ENCODE results near the gene CSTPP1. TPM values are rescaled to one million over a fixed set of nuclear protein-coding genes. Genes with fewer than 3 reads are reported as not detected.

The CSTPP1 gene
- total and polyA plus RNA-seq, 2 donors (not counting 3 experiments of a cell fraction or from before 2014, with no cell fraction given), result 25.9 to 38.2 TPM

GRCh38 chr11:46969379-46969778 is 32.8 kb downstream of the CSTPP1 start:
- dilution Hi-C loops (cut with MboI; ENCODE audit: extremely low pct_ligation_motif_present, low sequenced_read_pairs) (no loop called here), intact Hi-C loops (cut with micrococcal nuclease) (no loop called here)
- Histone ChIP-seq H2AFZ (ENCODE audit: low read depth, low read length) (no peak overlapping the region), H3K27me3 (ENCODE audit: control insufficient read depth in 2 of 2, insufficient read depth in 2 of 2, low read length in 2 of 2) (no peaks in the 10 kb centered on the region), H3K27ac (ENCODE audit: insufficient read depth, low read depth, low read length) (no peak overlapping the region), H4K20me1 (replicated peaks; ENCODE audit: control insufficient read depth, extremely low read depth, insufficient read depth, low read length) (no peaks in the 10 kb centered on the region), H3K79me2 (ENCODE audit: control insufficient read depth, insufficient read depth, low read length) (no peaks in the 10 kb centered on the region), H3K9ac (replicated peaks; ENCODE audit: extremely low read depth, insufficient read depth, low read length) (no peak overlapping the region), H3K4me1 (ENCODE audit: control insufficient read depth, extremely low read depth, insufficient read depth, low read length) (no peaks in the 10 kb centered on the region), H3K36me3 (ENCODE audit: control insufficient read depth in 2 of 2, extremely low read depth in 1 of 2, insufficient read depth in 2 of 2, low read length in 2 of 2) (no peaks in the 10 kb centered on the region), H3K4me3 (replicated peaks in 1 of 3; ENCODE audit: insufficient read depth in 1 of 3, low read depth in 1 of 3, low read length in 3 of 3) (no peak overlapping the region), H3K4me2 (ENCODE audit: insufficient read depth, low read length) (no peak overlapping the region), H3K9me1 (replicated peaks; ENCODE audit: control insufficient read depth, extremely low read depth, insufficient read depth, low read length) (no peaks in the 10 kb centered on the region), H3K9me3 (replicated peaks; ENCODE audit: control insufficient read depth, insufficient read depth, low read length) (no peaks in the 10 kb centered on the region)
- TF ChIP-seq CTCF (IDR thresholded peaks at IDR 0.05; ENCODE audit: extremely low read depth in 1 of 2, insufficient read depth in 1 of 2, low read depth in 1 of 2, low read length in 2 of 2), result no peak
- TF ChIP-seq POLR2A (IDR thresholded peaks at IDR 0.05; ENCODE audit: low read depth, low read length), result no peak
- TF ChIP-seq FOS (IDR thresholded peaks at IDR 0.05; ENCODE audit: borderline replicate concordance, insufficient read depth, low read length), result no peak
- no peak for TF ChIP-seq JUN (IDR thresholded peaks at IDR 0.05; ENCODE audit: borderline replicate concordance, insufficient read depth, insufficient read length, low read depth)
- TF ChIP-seq MYC (IDR thresholded peaks at IDR 0.05; ENCODE audit: low read depth, low read length), result no peak
- no peak for TF ChIP-seq EZH2 (IDR thresholded peaks at IDR 0.05; ENCODE audit: borderline replicate concordance, low read depth, low read length, severe bottlenecking)
- TF ChIP-seq POLR2AphosphoS5 (IDR thresholded peaks at IDR 0.05; ENCODE audit: insufficient read depth, low read depth, low read length), result no peak
- TF ChIP-seq MAX (IDR thresholded peaks at IDR 0.05; ENCODE audit: insufficient read depth, insufficient read length), result no peak
- no peak for TF ChIP-seq GATA2 (IDR thresholded peaks at IDR 0.05; ENCODE audit: insufficient read depth, insufficient read length, low read depth, low read length)
- BruUV-seq (replicated peaks), result no TSS peak
- DNase-seq (ENCODE audit: low read depth, low spot score), result no peak
- POLR2A ChIA-PET, result no interaction called here
- CTCF ChIA-PET, result no interaction called here
- no peak for FAIRE-seq

Data from endothelial cell of umbilical vein (primary cell).